Neural progenitor cell (in vitro differentiated cells): ENCODE data around the gene MGRN1.

Source experiments
- CTCF ChIP-seq: fragments of 200-600 bp; sonication (generic); IDR thresholded peaks from 2 replicates; pipeline ENCODE4 v1.5.1; 2017; ENCODE audit warnings: antibody characterized with exemption, mild to moderate bottlenecking
- EZH2 ChIP-seq: fragments of 200-600 bp; sonication (generic); IDR thresholded peaks from 2 replicates; pipeline ENCODE4 v1.6.1; 2017; ENCODE audit warnings: antibody characterized with exemption, mild to moderate bottlenecking, moderate library complexity

GRCh38 chr16:4641895-4642294 lies 17.3 kb downstream of the MGRN1 start:
- TF ChIP-seq EZH2: no peak
- no peak for TF ChIP-seq CTCF
